Panc1 (cell line): Measurements from ENCODE around the gene FNIP1.

Experiments
- CTCF ChIP-seq: fragments of 450-650 bp; IDR thresholded peaks from 2 replicates; pipeline ENCODE4 v1.5.1; 2017; ENCODE audit warnings: mild to moderate bottlenecking
- POLR2AphosphoS5 ChIP-seq: IDR thresholded peaks from 2 replicates; pipeline ENCODE4 v1.6.1; 2012; ENCODE audit warnings: mild to moderate bottlenecking, low read depth, low read length, moderate library complexity

GRCh38 chr5:131706281-131706680, 90.5 kb downstream of the FNIP1 start:
- TF ChIP-seq CTCF (no peak), POLR2AphosphoS5 (no peak)
